ENCODE results near the gene MAGI2. TPM values are rescaled to one million over a fixed set of nuclear protein-coding genes. Genes with fewer than 3 reads are reported as not detected.
"Not testable (repeated sequence)": the region's sequence is repeated elsewhere in the genome, so short reads cannot be mapped to it uniquely, and the experiment has no call there.

Gene MAGI2
- total RNA-seq, 1 donor from 2014 or later: 11.4 TPM

DNA sequence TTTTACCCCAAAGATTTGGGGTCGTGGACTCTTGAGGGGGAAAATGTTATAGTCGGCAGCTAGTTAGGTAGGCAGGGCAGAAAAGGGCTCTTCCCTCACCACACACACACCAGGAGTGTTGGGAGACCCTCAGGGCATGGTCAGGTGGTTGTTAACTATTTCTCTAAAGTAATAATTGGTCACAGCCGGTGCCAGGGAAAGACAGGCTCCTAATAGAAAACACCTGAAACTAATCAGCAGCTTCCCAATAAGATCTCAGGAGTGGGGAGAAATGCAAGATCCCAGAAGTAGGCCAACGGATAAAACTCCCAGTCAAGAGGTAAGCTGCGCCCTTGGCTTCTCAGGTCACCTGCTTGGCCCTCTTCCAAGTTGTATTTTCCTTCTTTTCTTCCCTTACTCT is 1441.8 kb downstream of the MAGI2 start:
- H3K4me1 Mint-ChIP-seq (ENCODE audit: low read depth): peaks cover 15% of the 10 kb centered on the region
- peaks cover 6% of the 10 kb centered on the region for H3K27me3 Mint-ChIP-seq
- TF ChIP-seq, protein P1, sequence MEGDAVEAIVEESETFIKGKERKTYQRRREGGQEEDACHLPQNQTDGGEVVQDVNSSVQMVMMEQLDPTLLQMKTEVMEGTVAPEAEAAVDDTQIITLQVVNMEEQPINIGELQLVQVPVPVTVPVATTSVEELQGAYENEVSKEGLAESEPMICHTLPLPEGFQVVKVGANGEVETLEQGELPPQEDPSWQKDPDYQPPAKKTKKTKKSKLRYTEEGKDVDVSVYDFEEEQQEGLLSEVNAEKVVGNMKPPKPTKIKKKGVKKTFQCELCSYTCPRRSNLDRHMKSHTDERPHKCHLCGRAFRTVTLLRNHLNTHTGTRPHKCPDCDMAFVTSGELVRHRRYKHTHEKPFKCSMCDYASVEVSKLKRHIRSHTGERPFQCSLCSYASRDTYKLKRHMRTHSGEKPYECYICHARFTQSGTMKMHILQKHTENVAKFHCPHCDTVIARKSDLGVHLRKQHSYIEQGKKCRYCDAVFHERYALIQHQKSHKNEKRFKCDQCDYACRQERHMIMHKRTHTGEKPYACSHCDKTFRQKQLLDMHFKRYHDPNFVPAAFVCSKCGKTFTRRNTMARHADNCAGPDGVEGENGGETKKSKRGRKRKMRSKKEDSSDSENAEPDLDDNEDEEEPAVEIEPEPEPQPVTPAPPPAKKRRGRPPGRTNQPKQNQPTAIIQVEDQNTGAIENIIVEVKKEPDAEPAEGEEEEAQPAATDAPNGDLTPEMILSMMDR (IDR thresholded peaks at IDR 0.05; ENCODE audit: unreplicated experiment): no peak
- H3K4me3 Mint-ChIP-seq (ENCODE audit: low read depth): no peak overlapping the region
- no peaks in the 10 kb centered on the region for H3K9me3 Mint-ChIP-seq (ENCODE audit: low read depth)
- DNase-seq (ENCODE audit: low spot score, unreplicated experiment): no peak
- no peaks in the 10 kb centered on the region for H3K36me3 Mint-ChIP-seq (ENCODE audit: insufficient read depth)
- H3K27ac Mint-ChIP-seq: no peak overlapping the region

DNA sequence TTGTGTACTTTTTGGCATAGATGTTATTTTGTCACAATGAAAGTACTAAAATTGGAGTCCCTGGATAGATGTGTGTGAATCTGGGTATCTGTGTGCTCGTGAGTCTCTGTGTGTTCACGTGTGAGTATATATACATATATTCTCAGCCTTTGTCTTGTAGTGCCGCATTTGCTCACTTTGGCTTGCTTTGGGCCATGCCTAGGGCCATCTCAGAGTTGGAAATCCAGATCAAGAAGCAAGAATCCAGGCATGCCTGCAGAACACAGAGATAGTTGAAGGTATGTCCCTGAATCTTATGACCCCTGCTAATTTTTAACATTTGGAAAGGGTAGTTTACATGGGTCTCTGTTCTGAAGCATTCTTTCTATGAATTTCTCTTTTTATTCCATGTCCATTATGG is 1446.2 kb downstream of the MAGI2 start:
- H3K4me3 Mint-ChIP-seq (ENCODE audit: low read depth): no peak overlapping the region

GRCh38 chr7:78006063-78006755 is 1447.3 kb downstream of the MAGI2 start:
- Mint-ChIP-seq H3K9me3 (ENCODE audit: low read depth) (no peaks in the 10 kb centered on the region), H3K4me3 (ENCODE audit: low read depth) (no peak overlapping the region), H3K36me3 (ENCODE audit: insufficient read depth) (no peaks in the 10 kb centered on the region), H3K4me1 (ENCODE audit: low read depth) (no peaks in the 10 kb centered on the region), H3K27me3 (no peaks in the 10 kb centered on the region), H3K27ac (no peak overlapping the region)
- TF ChIP-seq, protein P1 (IDR thresholded peaks at IDR 0.05; ENCODE audit: unreplicated experiment): no peak
- no peak for DNase-seq (ENCODE audit: low spot score, unreplicated experiment)

More for the DNA sequence above, 1446.2 kb downstream of the MAGI2 start:
- DNase-seq (ENCODE audit: low spot score, unreplicated experiment): no peak
- no peaks in the 10 kb centered on the region for H3K9me3 Mint-ChIP-seq (ENCODE audit: low read depth)
- no peaks in the 10 kb centered on the region for H3K4me1 Mint-ChIP-seq (ENCODE audit: low read depth)
- peaks cover under 1% of the 10 kb centered on the region for H3K27me3 Mint-ChIP-seq
- TF ChIP-seq, protein P1 (IDR thresholded peaks at IDR 0.05; ENCODE audit: unreplicated experiment): no peak
- H3K36me3 Mint-ChIP-seq (ENCODE audit: insufficient read depth): no peaks in the 10 kb centered on the region
- no peak overlapping the region for H3K27ac Mint-ChIP-seq

- DNase-seq (ENCODE audit: low spot score, unreplicated experiment): no peak
- Mint-ChIP-seq H3K4me1 (ENCODE audit: low read depth) (no peaks in the 10 kb centered on the region), H3K36me3 (ENCODE audit: insufficient read depth) (no peaks in the 10 kb centered on the region), H3K27ac (no peak overlapping the region), H3K9me3 (ENCODE audit: low read depth) (peaks cover 5% of the 10 kb centered on the region), H3K27me3 (no peaks in the 10 kb centered on the region), H3K4me3 (ENCODE audit: low read depth) (no peak overlapping the region)
- TF ChIP-seq, protein P1 (IDR thresholded peaks at IDR 0.05; ENCODE audit: unreplicated experiment): no peak
Observed at GRCh38 chr7:78002715-78003114, 1450.8 kb downstream of the MAGI2 start.

DNA sequence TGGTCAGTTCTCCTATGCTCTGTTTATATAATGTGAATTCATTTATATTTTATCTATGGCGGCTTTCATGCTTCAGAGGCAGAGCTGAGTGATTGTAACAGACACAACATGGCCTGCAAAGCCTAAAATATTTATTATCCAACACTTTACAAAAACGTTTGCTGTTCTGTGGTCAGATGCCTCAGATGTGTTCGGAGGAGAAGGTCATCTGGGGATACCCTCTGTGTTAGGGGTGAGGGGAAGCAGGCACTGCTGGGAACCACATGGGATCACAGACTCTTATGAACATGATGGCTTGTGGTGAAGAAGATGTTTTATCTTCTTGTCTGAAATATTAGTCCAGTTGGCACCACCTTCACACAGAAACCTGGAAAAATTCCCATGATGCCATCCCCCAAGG is 1451.4 kb downstream of the MAGI2 start:
- H3K9me3 Mint-ChIP-seq (ENCODE audit: low read depth): peaks cover 5% of the 10 kb centered on the region
- H3K27me3 Mint-ChIP-seq: no peaks in the 10 kb centered on the region
- H3K27ac Mint-ChIP-seq: no peak overlapping the region
- no peak overlapping the region for H3K4me3 Mint-ChIP-seq (ENCODE audit: low read depth)
- no peaks in the 10 kb centered on the region for H3K36me3 Mint-ChIP-seq (ENCODE audit: insufficient read depth)
- H3K4me1 Mint-ChIP-seq (ENCODE audit: low read depth): no peaks in the 10 kb centered on the region
- no peak for DNase-seq (ENCODE audit: low spot score, unreplicated experiment)
- TF ChIP-seq, protein P1 (IDR thresholded peaks at IDR 0.05; ENCODE audit: unreplicated experiment): no peak

DNA sequence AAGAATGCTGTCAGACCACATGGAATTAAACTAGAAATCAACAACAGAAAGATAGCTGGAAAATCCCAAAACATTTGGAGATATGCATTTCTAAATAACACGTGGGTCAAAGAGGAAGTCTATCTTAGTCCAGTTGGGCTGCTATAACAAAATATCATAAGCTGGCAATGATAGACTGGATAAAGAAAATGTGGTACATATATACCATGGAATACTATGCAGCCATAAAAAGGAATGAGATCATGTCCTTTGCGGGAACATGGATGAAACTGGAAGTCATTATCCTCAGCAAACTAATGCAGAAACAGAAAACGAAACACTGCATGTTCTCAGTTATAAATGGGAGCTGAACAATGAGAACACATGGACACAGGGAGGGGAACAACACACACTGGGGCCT is 1454.3 kb downstream of the MAGI2 start:
- H3K4me1 Mint-ChIP-seq (ENCODE audit: low read depth); H3K9me3 Mint-ChIP-seq (ENCODE audit: low read depth); H3K4me3 Mint-ChIP-seq (ENCODE audit: low read depth); H3K36me3 Mint-ChIP-seq (ENCODE audit: insufficient read depth); DNase-seq (ENCODE audit: low spot score, unreplicated experiment); H3K27me3 Mint-ChIP-seq; H3K27ac Mint-ChIP-seq: not testable (repeated sequence)
